ENCODE data around the gene CCL2.

DNA sequence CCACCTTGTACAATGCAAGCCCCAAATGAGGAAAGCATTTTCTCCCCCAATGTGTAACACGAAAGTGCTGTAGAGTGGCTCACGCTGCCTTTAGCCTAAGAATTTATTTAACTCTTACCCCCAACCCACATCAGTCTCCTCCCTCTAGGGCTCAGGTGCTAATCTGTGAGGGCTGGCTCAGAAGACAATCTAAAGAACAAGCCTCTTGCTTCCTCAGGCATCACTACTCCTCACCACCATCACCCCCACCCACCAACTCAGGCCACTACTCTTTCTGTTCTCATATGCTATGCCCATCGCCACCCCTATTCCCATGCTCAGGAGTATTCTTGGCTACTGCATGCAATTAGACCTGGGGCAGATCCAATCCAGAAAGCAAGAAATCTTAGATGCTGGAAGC is 3.9 kb upstream of the CCL2 start:
- TF ChIP-seq, protein P1, sequence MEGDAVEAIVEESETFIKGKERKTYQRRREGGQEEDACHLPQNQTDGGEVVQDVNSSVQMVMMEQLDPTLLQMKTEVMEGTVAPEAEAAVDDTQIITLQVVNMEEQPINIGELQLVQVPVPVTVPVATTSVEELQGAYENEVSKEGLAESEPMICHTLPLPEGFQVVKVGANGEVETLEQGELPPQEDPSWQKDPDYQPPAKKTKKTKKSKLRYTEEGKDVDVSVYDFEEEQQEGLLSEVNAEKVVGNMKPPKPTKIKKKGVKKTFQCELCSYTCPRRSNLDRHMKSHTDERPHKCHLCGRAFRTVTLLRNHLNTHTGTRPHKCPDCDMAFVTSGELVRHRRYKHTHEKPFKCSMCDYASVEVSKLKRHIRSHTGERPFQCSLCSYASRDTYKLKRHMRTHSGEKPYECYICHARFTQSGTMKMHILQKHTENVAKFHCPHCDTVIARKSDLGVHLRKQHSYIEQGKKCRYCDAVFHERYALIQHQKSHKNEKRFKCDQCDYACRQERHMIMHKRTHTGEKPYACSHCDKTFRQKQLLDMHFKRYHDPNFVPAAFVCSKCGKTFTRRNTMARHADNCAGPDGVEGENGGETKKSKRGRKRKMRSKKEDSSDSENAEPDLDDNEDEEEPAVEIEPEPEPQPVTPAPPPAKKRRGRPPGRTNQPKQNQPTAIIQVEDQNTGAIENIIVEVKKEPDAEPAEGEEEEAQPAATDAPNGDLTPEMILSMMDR (conservative IDR thresholded peaks at IDR 0.05), result no peak
- TF ChIP-seq EZH2 (IDR thresholded peaks at IDR 0.05; ENCODE audit: low read depth), result no peak

All from PC-9 (cell line).